Measurements from ENCODE around the gene KCNN4. TPM values are rescaled to one million over a fixed set of nuclear protein-coding genes. Genes with fewer than 3 reads are reported as not detected.
A peak's percentile ranks its signal among the peaks of the same experiment; 100 is the strongest.

KCNN4 gene
- total and polyA plus RNA-seq, 2 of the 13 experiments (the other 11 are each of a cell fraction or from before 2014, with no cell fraction given) = 0.13 to 0.25 TPM

GRCh38 chr19:43726736-43727592 lies 53.8 kb downstream of the KCNN4 start:
- no peaks in the 10 kb centered on the region for H3K4me1 ChIP-seq (ENCODE audit: insufficient read depth, low read length)
- no peaks in the 10 kb centered on the region for H3K79me2 ChIP-seq (ENCODE audit: insufficient read depth, low read length)
- no peak overlapping the region for H2AFZ ChIP-seq (ENCODE audit: low read length)
- ChIA-PET CTCF (ENCODE audit: low intra/inter-chr PET ratio, low total read pairs) (no interaction called here), POLR2A (no interaction called here)
- no peaks in the 10 kb centered on the region for H4K20me1 ChIP-seq (ENCODE audit: insufficient read depth, low read length)
- H3K4me3 ChIP-seq (replicated peaks in 1 of 3; ENCODE audit: insufficient read depth in 1 of 3, low read depth in 2 of 3, low read length in 3 of 3) = no peak overlapping the region
- in situ Hi-C loops (cut with HindIII; ENCODE audit: extremely low pct_ligation_motif_present, low pct_unique_long_range_greater_than_20kb) (no loop called here), intact Hi-C loops (cut with micrococcal nuclease; ENCODE audit: unreplicated experiment) (no loop called here)
- FAIRE-seq (no peak), ATAC-seq (no peak), DNase-seq (ENCODE audit: low spot score) (no peak)
- WGBS (ENCODE audit: low lambda C conversion rate) = 86% methylated on average over 11 of the region's 15 CpGs
- peak; percentile 52 for TF ChIP-seq POLR2G (IDR thresholded peaks at IDR 0.05; ENCODE audit: low read depth, low read length)
- no peak for TF ChIP-seq ZEB1 (IDR thresholded peaks at IDR 0.05; ENCODE audit: insufficient replicate concordance, low read depth)
- TF ChIP-seq MEF2D (CRISPR knock-in tag; IDR thresholded peaks at IDR 0.05) = no peak
- H3K4me2 ChIP-seq (ENCODE audit: low read depth, low read length) = no peak overlapping the region
- no peaks in the 10 kb centered on the region for H3K27me3 ChIP-seq (ENCODE audit: control insufficient read depth in 1 of 2, insufficient read depth in 2 of 2, low read length in 2 of 2)
- H3K36me3 ChIP-seq (replicated peaks in 1 of 2; ENCODE audit: control insufficient read depth in 1 of 2, insufficient read depth in 2 of 2, low read length in 2 of 2) = peaks cover 4 to 16% of the 10 kb centered on the region in 2 experiments; a peak in 4 of 5 replicates
- BruUV-seq (replicated peaks) = no TSS peak
- no peak overlapping the region for H3K27ac ChIP-seq (ENCODE audit: extremely low read length, insufficient read depth, low read length)
- H3K9me3 ChIP-seq (ENCODE audit: low read length) = no peaks in the 10 kb centered on the region
- H3K9ac ChIP-seq (ENCODE audit: insufficient read depth, low read depth, low read length) = no peak overlapping the region

- ATAC-seq = no peak
- POLR2A ChIA-PET = interaction anchor here (1.0 kb wide), 1 partner anchor 47 kb away, joined by 4 read pairs; no protein-coding TSS in a partner anchor
- Histone ChIP-seq H3K4me1 (ENCODE audit: insufficient read depth, low read length) (no peaks in the 10 kb centered on the region), H3K36me3 (replicated peaks in 1 of 2; ENCODE audit: control insufficient read depth in 1 of 2, insufficient read depth in 2 of 2, low read length in 2 of 2) (peaks cover 2 to 6% of the 10 kb centered on the region in 2 experiments; a peak in 3 of 5 replicates), H4K20me1 (ENCODE audit: insufficient read depth, low read length) (no peaks in the 10 kb centered on the region), H3K79me2 (ENCODE audit: insufficient read depth, low read length) (no peaks in the 10 kb centered on the region), H3K9ac (ENCODE audit: insufficient read depth, low read depth, low read length) (no peak overlapping the region), H3K4me3 (replicated peaks in 1 of 3; ENCODE audit: insufficient read depth in 1 of 3, low read depth in 2 of 3, low read length in 3 of 3) (no peak overlapping the region), H3K9me3 (ENCODE audit: low read length) (no peaks in the 10 kb centered on the region), H3K27me3 (ENCODE audit: control insufficient read depth in 1 of 2, insufficient read depth in 2 of 2, low read length in 2 of 2) (no peaks in the 10 kb centered on the region), H2AFZ (ENCODE audit: low read length) (no peak overlapping the region), H3K4me2 (ENCODE audit: low read depth, low read length) (no peak overlapping the region), H3K27ac (ENCODE audit: extremely low read length, insufficient read depth, low read length) (no peak overlapping the region)
- CTCF ChIA-PET (ENCODE audit: low intra/inter-chr PET ratio, low total read pairs) = no interaction called here
- in situ Hi-C loops (cut with HindIII; ENCODE audit: extremely low pct_ligation_motif_present, low pct_unique_long_range_greater_than_20kb) (no loop called here), intact Hi-C loops (cut with micrococcal nuclease; ENCODE audit: unreplicated experiment) (no loop called here)
- TF ChIP-seq SMC3 (IDR thresholded peaks at IDR 0.05; ENCODE audit: low read length) = no peak
- TF ChIP-seq ZNF710 (CRISPR knock-in tag; IDR thresholded peaks at IDR 0.05; ENCODE audit: borderline replicate concordance) = no peak
- no peak for TF ChIP-seq ZNF12 (CRISPR knock-in tag; IDR thresholded peaks at IDR 0.05)
- TF ChIP-seq ZNF414 (CRISPR knock-in tag; IDR thresholded peaks at IDR 0.05) = no peak
- TF ChIP-seq KDM6A (CRISPR knock-in tag; IDR thresholded peaks at IDR 0.05; ENCODE audit: low read depth) = no peak
- TF ChIP-seq SPEN (CRISPR knock-in tag; IDR thresholded peaks at IDR 0.05; ENCODE audit: low read depth) = no peak
- no peak for TF ChIP-seq ZNF160 (CRISPR knock-in tag; IDR thresholded peaks at IDR 0.05)
- FAIRE-seq = no peak
- no peak for DNase-seq (ENCODE audit: low spot score)
- WGBS (ENCODE audit: low lambda C conversion rate) = 85% methylated on average over 7 of the region's 7 CpGs
- BruUV-seq (replicated peaks) = no TSS peak
Observed at GRCh38 chr19:43725468-43725867, 55.3 kb downstream of the KCNN4 start.
